ENCODE data around the gene MTUS2.

MTUS2 gene

DNA sequence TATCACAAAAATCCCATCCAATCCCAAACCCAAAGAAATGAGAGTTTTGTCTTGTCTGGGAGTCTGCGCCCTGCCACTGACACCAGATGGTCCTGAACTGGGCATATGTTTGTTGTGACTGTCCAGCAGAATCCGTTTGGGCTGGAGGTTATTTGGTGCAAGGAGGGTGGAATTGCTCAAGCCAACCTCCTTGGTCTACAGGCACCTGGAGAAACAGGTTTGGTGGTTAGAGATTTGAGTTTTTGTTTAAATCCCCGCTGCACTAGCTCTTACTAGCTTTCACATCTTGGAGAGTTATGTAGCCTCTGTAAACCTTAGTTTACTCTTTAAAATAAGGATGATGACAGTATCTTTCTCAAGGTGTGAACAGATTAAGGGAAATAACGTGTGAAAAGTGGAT is 673.7 kb downstream of the MTUS2 start:
- DNase-seq, result no peak

- no peak for DNase-seq
Measured at GRCh38 chr13:29494520-29494919, 674.4 kb downstream of the MTUS2 start.

GRCh38 chr13:29496241-29496712 is 676.1 kb downstream of the MTUS2 start:
- no peak for DNase-seq

DNA sequence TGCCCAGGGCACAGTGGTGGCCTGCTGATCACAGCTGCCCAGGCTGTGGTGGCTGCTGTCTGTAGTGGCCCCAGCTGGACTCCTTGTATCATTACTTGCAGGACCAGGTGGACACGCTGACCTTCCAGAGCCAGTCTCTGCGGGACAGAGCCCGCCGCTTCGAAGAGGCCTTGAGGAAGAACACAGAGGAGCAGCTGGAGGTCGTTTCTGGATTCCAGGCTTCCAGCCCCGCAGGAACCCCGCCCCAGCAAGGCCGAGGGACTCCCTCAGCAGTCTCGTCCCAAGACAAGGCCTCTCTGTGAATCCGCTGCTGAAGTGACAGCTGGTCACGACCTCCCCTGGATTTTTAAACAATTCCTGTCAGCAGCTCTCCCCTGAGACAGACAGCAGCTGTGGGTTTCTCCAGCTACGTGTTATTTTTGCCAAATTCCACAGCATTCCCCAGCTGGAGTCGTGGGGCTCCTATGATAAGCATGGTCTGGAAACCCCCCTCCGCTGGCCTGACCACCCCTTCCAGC is 677.1 kb downstream of the MTUS2 start:
- DNase-seq, result no peak

DNA sequence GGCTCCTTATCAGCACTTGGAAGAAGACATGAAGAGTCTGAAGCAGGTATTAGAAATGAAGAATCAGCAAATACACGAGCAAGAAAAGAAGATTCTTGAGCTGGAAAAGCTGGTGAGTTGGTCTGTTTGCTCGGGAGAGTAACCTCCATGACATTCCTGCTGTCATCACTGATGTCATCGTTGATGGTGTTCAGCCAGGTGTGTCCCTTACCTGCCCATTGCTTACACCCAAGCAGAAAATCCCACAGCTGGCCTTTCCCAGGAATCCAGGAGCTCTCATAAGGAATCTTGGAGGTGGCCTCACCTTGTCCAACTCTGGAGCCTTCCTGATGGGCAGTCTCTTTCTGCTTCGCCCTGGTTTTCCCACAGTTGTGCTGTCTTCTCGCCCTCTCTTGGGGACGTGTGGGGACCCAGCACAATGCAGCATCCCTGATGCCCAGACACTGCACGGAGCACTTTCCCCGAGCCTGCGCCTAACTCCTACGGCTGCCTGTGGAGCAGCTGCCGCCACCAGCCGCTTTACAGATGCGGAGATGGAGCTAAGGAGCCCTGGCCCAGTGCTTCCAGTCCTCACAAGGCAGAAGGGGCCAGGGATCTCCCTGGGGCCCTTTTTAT is 678.4 kb downstream of the MTUS2 start:
- no peak for DNase-seq

- no peak for DNase-seq
Measured at GRCh38 chr13:29499506-29500165, 679.5 kb downstream of the MTUS2 start.

GRCh38 chr13:29500386-29500785 is 680.2 kb downstream of the MTUS2 start:
- DNase-seq, result no peak

GRCh38 chr13:29501674-29502073 is 681.5 kb downstream of the MTUS2 start:
- no peak for DNase-seq

- DNase-seq, result no peak
Measured at GRCh38 chr13:29502391-29503008, 682.4 kb downstream of the MTUS2 start.

DNA sequence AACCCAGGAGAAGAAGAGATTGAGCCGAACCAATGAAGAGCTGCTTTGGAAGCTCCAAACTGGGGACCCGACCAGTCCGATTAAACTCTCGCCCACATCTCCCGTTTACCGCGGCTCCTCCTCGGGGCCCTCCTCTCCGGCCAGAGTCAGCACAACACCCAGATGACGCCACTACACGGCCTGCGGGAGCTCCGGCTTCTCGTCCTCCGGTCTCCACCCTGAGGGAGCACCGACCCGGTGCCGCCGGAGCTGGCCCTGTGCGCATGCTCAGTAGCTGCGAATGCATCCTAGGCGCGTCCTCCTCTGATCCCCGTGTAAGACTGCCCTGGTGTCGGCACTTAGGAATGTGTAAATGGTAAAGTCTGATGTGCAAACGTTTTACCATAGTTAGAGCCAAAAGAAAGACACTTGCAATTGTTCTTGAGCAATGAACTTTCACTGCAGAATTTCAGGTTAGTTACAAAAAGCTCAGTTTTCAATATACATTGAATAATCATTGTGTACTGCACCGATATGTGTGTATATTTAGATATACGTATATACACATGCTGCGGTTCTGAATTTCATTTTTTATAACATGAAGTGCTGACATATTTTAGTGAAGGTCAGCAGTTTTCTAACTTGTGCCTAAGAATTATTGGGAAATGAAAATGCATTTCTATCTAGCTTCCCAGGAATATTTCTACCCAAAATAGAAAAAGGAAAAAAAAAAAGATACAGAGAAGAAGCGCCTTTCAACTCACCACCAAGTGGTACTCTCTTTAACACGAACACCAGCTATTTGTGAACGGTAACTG is 683.1 kb downstream of the MTUS2 start:
- DNase-seq, result no peak

DNA sequence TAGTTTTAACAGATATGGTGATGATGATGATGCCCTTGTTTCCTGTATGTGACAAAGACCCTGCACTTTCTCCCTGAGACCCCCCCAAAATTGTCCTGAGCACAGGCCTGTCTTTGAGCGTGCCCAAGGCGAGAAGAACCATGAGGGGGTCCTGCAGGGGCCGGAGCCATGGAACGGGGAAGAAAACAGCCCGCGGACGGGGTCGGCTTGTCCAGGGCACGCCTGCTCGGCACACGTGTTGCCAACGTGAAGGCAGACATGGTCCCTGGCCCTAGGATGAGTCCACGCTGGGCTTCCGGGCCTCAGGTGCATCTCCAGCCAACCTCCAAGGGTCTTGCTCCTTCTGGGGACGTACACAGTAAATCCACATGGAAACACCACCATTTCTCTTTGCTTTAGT is 684.6 kb downstream of the MTUS2 start:
- no peak for DNase-seq

DNA sequence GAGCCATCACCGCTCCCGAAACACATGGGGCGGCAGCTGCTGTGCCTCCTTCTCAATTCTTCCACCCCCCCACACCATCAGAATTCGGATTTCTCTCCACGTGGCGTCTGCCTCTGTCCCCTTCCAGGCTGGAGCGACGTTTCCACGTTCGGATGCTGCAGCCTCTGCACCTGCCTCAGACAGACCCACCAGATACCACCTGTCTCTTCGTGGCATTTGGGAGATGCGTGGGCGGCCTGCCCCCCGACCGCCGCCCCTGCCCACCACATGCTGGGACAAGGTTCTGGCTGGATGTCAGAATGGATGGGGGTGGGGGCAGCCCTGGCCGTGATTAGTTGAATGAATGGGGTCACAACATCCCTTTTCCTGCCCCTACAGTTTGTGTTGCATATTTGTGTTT is 685.4 kb downstream of the MTUS2 start:
- no peak for DNase-seq

GRCh38 chr13:29505950-29506349 is 685.8 kb downstream of the MTUS2 start:
- DNase-seq, result no peak

GRCh38 chr13:29507356-29507755 is 687.2 kb downstream of the MTUS2 start:
- DNase-seq, result no peak

- peak; percentile 75 for DNase-seq
Measured at GRCh38 chr13:29508130-29508875, 688.2 kb downstream of the MTUS2 start.

GRCh38 chr13:29508876-29509252 is 688.7 kb downstream of the MTUS2 start:
- DNase-seq, result no peak

DNA sequence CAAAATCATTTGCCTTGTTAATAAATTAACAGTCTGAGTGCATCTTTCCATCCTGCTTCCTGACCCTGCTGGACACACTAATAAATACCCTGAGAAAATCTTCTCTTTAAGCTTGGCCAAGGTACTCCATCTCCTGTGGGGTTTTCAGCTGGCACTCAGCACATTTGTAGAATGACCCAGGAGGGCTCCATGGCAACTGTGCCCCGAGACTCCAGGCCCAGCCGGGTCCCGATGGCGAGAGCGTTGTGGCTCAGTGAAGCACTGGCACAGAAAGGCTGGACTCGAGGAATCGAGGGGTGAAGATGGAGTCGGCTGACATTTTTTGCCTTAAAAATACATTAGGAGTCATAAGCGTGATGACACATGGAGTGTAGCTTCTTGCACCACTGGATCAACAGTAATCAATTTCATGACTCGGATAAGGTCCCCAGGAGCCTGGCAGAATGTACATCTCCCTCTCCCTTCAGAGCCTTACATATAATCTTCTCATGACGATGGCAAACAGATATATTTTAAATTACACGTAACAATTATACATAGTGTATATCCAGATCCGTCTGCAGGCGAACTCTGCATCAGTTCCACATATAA is 690.0 kb downstream of the MTUS2 start:
- peak in 1 of 2 donors; percentile 18 for DNase-seq

DNA sequence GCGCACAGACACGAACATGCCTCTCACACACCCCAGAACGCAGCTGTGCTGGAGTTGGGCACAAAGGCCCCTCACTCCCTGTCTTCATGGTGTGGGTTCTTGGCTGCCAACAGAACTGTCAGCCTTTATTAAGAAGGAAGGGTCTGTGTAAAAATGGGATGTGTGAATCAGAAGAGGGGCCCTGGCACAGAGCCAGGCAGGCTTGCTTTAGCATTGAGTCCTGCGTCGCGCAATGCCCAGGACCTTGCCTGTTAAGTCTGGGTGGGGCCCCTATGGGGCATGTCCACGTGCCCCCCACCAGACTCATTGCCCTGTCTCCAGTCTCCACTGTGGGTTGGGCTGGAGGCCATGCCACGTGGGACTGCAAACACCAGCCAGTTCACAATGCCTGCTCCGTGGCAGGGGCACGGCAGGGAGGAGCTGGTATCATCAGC is 690.5 kb downstream of the MTUS2 start:
- DNase-seq, result no peak

DNA sequence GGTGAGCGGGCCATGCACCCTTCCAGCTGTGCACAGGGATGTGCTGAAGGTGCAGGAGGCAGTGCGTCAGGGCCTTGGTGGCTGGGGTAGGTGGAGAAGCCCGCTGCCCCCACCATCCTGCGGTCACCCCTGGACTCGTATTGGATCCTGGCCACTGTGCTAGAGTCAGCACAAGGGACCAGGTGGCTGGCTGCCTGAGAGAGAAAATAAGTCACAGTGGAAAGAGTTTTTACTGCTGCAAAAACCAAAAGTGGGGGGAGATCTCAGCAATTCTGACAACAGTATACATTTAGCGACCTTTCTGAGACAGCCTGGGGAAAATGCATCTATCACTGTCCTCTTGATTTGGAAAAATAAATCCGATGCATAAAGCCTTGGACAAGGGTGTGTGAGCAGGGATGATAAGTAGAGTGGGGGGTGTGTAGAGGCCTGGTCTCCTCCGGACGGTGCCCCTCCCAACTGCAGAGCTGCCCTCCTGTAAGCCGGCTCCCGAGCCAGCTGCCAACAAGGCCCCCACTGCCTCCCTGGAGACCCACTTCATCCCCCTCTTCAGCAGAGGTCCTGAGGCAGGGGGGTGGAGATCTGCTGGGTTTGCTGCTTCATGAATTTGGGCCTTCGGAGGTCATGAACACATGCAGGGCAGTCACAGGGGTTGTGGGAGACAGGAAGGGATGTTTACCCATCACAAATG is 691.1 kb downstream of the MTUS2 start:
- DNase-seq, result no peak

- DNase-seq, result no peak
Measured at GRCh38 chr13:29511980-29512379, 691.8 kb downstream of the MTUS2 start.

Data from hippocampal formation (tissue), 2 donors.